H1 (cell line): ENCODE measurements around the gene ADPRS. TPM values are rescaled to one million over a fixed set of nuclear protein-coding genes. Genes with fewer than 3 reads are reported as not detected.

Experiments
- CTCF ChIA-PET: fragments of 300-600 bp; sonication (Branson Sonifier 250); formaldehyde crosslinking; loops from one replicate; lab custom pipeline; 2021; ENCODE audit not compliant: partially characterized antibody; lab: Charles Lee
- POLR2A ChIA-PET: fragments of 300-600 bp; sonication (Branson Sonifier 250); formaldehyde crosslinking; loops from one replicate; lab custom pipeline; 2021; ENCODE audit warnings: inconsistent platforms; ENCODE audit not compliant: partially characterized antibody; lab: Charles Lee
- DNase-seq, 2 experiments: peaks; one replicate each; pipeline versions ENCODE4 v3.0.0 to v3.0.0-alpha.2; 2010 to 2022; ENCODE audit warnings: low spot score in 2 of 2, low read depth in 1 of 2, mixed read lengths in 1 of 2
- FAIRE-seq: peaks from 2 replicates; lab custom pipeline; 2011; peaks lifted over from hg19 to GRCh38; lab: Jason Lieb, UNC
- H2AFZ ChIP-seq: 2 replicates; pipeline ENCODE4 v1.8.1; 2012; ENCODE audit warnings: low read length, inconsistent platforms
- H2AK5ac ChIP-seq: 2 replicates; pipeline ENCODE4 v1.6.1; 2013; ENCODE audit warnings: low read depth, low read length
- H2BK120ac ChIP-seq: replicated peaks from 2 replicates; pipeline ENCODE3; 2013; ENCODE audit warnings: low read depth, low read length, inconsistent platforms
- H2BK12ac ChIP-seq: 2 replicates; pipeline ENCODE4 v1.6.1; 2013; ENCODE audit warnings: low read depth, low read length
- H2BK15ac ChIP-seq: 2 replicates; pipeline ENCODE4 v1.6.1; 2013; ENCODE audit warnings: low read length
- H2BK20ac ChIP-seq: 2 replicates; pipeline ENCODE4 v1.6.1; 2013; ENCODE audit warnings: low read length
- H2BK5ac ChIP-seq: 2 replicates; pipeline ENCODE4 v1.6.1; 2013; ENCODE audit warnings: low read depth, low read length
- H3K14ac ChIP-seq: 2 replicates; pipeline ENCODE4 v1.6.1; 2013; ENCODE audit warnings: inconsistent platforms; ENCODE audit not compliant: insufficient read length
- H3K18ac ChIP-seq: 2 replicates; pipeline ENCODE4 v1.6.1; 2013; ENCODE audit warnings: low read length; ENCODE audit errors: extremely low read depth
- H3K23ac ChIP-seq: 2 replicates; pipeline ENCODE4 v1.6.1; 2013; ENCODE audit warnings: inconsistent platforms; ENCODE audit not compliant: insufficient read length
- H3K23me2 ChIP-seq: 2 replicates; pipeline ENCODE4 v1.6.1; 2013; ENCODE audit warnings: low read depth, low read length
- H3K27ac ChIP-seq: 2 replicates; pipeline ENCODE4 v1.6.1; 2011; ENCODE audit warnings: low read depth, low read length, inconsistent platforms
- H3K27me3 ChIP-seq, 4 experiments: replicated peaks in 1 of 4; 1 replicate in 1 of 4; 2 replicates in 3 of 4; pipeline versions ENCODE4 v1.6.1 to v1.8.1; 2011 to 2013; ENCODE audit warnings: low read length in 3 of 4, mild to moderate bottlenecking in 3 of 4, inconsistent platforms in 2 of 4, mixed read lengths in 2 of 4, moderate library complexity in 1 of 4; ENCODE audit not compliant: control insufficient read depth in 3 of 4, insufficient read depth in 3 of 4; ENCODE audit errors: extremely low read depth in 1 of 4
- H3K36me3 ChIP-seq, 4 experiments: 2 replicates each; pipeline versions ENCODE4 v1.6.1 to v1.8.1; 2011 to 2013; ENCODE audit warnings: mild to moderate bottlenecking in 4 of 4, low read length in 3 of 4, moderate library complexity in 2 of 4, control low read depth in 1 of 4, inconsistent platforms in 1 of 4; ENCODE audit not compliant: insufficient read depth in 4 of 4, control insufficient read depth in 2 of 4
- H3K4ac ChIP-seq: replicated peaks from 2 replicates; pipeline ENCODE3; 2013; ENCODE audit warnings: low read length, low read depth, mixed read lengths, inconsistent platforms; ENCODE audit not compliant: insufficient read length
- H3K4me1 ChIP-seq, 4 experiments: replicated peaks in 1 of 4; 1 replicate in 1 of 4; 2 replicates in 3 of 4; pipeline versions ENCODE4 v1.6.1 to v1.8.1; 2011 to 2013; ENCODE audit warnings: low read length in 3 of 4, inconsistent platforms in 2 of 4, mixed read lengths in 1 of 4; ENCODE audit not compliant: insufficient read depth in 4 of 4, control insufficient read depth in 3 of 4
- H3K4me2 ChIP-seq, 2 experiments: 2 replicates each; pipeline versions ENCODE4 v1.6.1 to v1.8.1; 2011 to 2013; ENCODE audit warnings: low read depth in 2 of 2, low read length in 2 of 2, control low read depth in 1 of 2, inconsistent platforms in 1 of 2, mild to moderate bottlenecking in 1 of 2; ENCODE audit not compliant: insufficient read depth in 1 of 2
- H3K4me3 ChIP-seq, 4 experiments: fragments of 200-600, 300-600 bp in 1 of 4; sonication (generic), shearing (Covaris generic), sonication (Bioruptor Twin) in 1 of 4; 2 replicates each; pipeline versions ENCODE4 v1.5.1 to v1.8.1; 2011 to 2016; ENCODE audit warnings: low read length in 4 of 4, low read depth in 3 of 4, control low read depth in 2 of 4, inconsistent platforms in 2 of 4, mild to moderate bottlenecking in 2 of 4, mixed read lengths in 1 of 4, moderate library complexity in 1 of 4; ENCODE audit not compliant: insufficient read depth in 2 of 4; ENCODE audit errors: extremely low read depth in 1 of 4
- H3K56ac ChIP-seq: replicated peaks from 2 replicates; pipeline ENCODE3; 2013; ENCODE audit warnings: low read depth, mild to moderate bottlenecking, mixed read lengths, low read length, inconsistent platforms; ENCODE audit not compliant: insufficient read length
- H3K79me1 ChIP-seq: 2 replicates; pipeline ENCODE4 v1.6.1; 2013; ENCODE audit warnings: low read depth, low read length, control low read depth
- H3K79me2 ChIP-seq, 2 experiments: 2 replicates each; pipeline versions ENCODE4 v1.6.1 to v1.8.1; 2012 to 2013; ENCODE audit warnings: low read length in 2 of 2, mild to moderate bottlenecking in 2 of 2, inconsistent platforms in 1 of 2; ENCODE audit not compliant: insufficient read depth in 2 of 2, control insufficient read depth in 1 of 2
- H3K9ac ChIP-seq, 4 experiments: replicated peaks in 1 of 4; 1 replicate in 1 of 4; 2 replicates in 3 of 4; pipeline versions ENCODE4 v1.6.1 to v1.8.1; 2011 to 2013; ENCODE audit warnings: low read depth in 3 of 4, low read length in 3 of 4, control low read depth in 2 of 4, mild to moderate bottlenecking in 2 of 4, moderate library complexity in 2 of 4, inconsistent platforms in 1 of 4; ENCODE audit errors: extremely low read depth in 1 of 4
- H3K9me3 ChIP-seq, 2 experiments: 2 replicates each; pipeline versions ENCODE4 v1.6.1 to v1.8.1; 2012 to 2013; ENCODE audit warnings: mild to moderate bottlenecking in 2 of 2, moderate library complexity in 2 of 2, control low read depth in 1 of 2, inconsistent platforms in 1 of 2, low read depth in 1 of 2, low read length in 1 of 2, mixed read lengths in 1 of 2; ENCODE audit not compliant: insufficient read depth in 2 of 2
- H4K20me1 ChIP-seq, 2 experiments: replicated peaks in 1 of 2; 2 replicates each; pipeline versions ENCODE3 to v1.8.1; 2011 to 2013; ENCODE audit warnings: inconsistent platforms in 2 of 2, low read length in 2 of 2, mild to moderate bottlenecking in 1 of 2; ENCODE audit not compliant: insufficient read depth in 2 of 2, control insufficient read depth in 1 of 2
- H4K5ac ChIP-seq: 2 replicates; pipeline ENCODE4 v1.6.1; 2013; ENCODE audit warnings: low read length, low read depth, mixed read lengths, inconsistent platforms; ENCODE audit not compliant: insufficient read length
- H4K8ac ChIP-seq: 2 replicates; pipeline ENCODE4 v1.8.0; 2013; ENCODE audit warnings: mild to moderate bottlenecking, moderate library complexity, low read length, inconsistent platforms; ENCODE audit not compliant: insufficient read depth; ENCODE audit errors: extremely low read depth
- H4K91ac ChIP-seq: replicated peaks from 2 replicates; pipeline ENCODE3; 2013; ENCODE audit warnings: low read length, mixed read lengths, inconsistent platforms; ENCODE audit not compliant: insufficient read length
- BCL11A ChIP-seq, 2 experiments: IDR thresholded peaks; one replicate each; pipeline ENCODE4 v1.6.1; 2011; ENCODE audit warnings: low read depth in 2 of 2, low read length in 2 of 2, mild to moderate bottlenecking in 2 of 2
- CHD2 ChIP-seq: IDR thresholded peaks from 2 replicates; pipeline ENCODE4 v1.6.1; 2012; ENCODE audit warnings: low read length, improper control_type of control experiment
- EP300 ChIP-seq, 2 experiments: IDR thresholded peaks; 1 replicate in 1 of 2; 2 replicates in 1 of 2; pipeline ENCODE4 v1.6.1; 2011 to 2012; ENCODE audit warnings: low read depth in 2 of 2, low read length in 2 of 2, mild to moderate bottlenecking in 2 of 2, borderline replicate concordance in 1 of 2, inconsistent platforms in 1 of 2, moderate library complexity in 1 of 2
- HDAC2 ChIP-seq, 2 experiments: fragments of 300-600 bp in 1 of 2; sonication (generic) in 1 of 2; IDR thresholded peaks; 2 replicates each; pipeline ENCODE4 v1.6.1; 2011 to 2012; ENCODE audit warnings: low read depth in 2 of 2, low read length in 2 of 2, mild to moderate bottlenecking in 2 of 2, moderate library complexity in 2 of 2, borderline replicate concordance in 1 of 2, inconsistent platforms in 1 of 2
- PHF8 ChIP-seq: fragments of 200-600 bp; sonication (generic); conservative IDR thresholded peaks from 2 replicates; pipeline ENCODE4 v1.7.1; 2012; ENCODE audit warnings: low read depth, mild to moderate bottlenecking, inconsistent platforms, low read length, moderate library complexity
- POU5F1 ChIP-seq: IDR thresholded peaks from 2 replicates; pipeline ENCODE4 v1.6.1; 2011; ENCODE audit warnings: low read depth, mild to moderate bottlenecking, low read length, moderate library complexity
- RFX5 ChIP-seq: IDR thresholded peaks from 2 replicates; pipeline ENCODE4 v1.6.1; 2011; ENCODE audit warnings: low read depth, low read length, improper control_type of control experiment, borderline replicate concordance
- TAF7 ChIP-seq: optimal IDR thresholded peaks from 2 replicates; pipeline ENCODE3; 2011; ENCODE audit warnings: low read depth, mild to moderate bottlenecking, inconsistent platforms, low read length, moderate library complexity, borderline replicate concordance
- polyA plus RNA-seq, 7 experiments: library from polyadenylated mRNA; depleted of rRNA in 3 of 7; stranded (reverse) in 5 of 7; unstranded in 2 of 7; fragments of >200 nt in 5 of 7; fragments of 200-250 nt in 2 of 7; gene quantifications; 1 replicate in 5 of 7; 2 replicates in 1 of 7; 4 replicates in 1 of 7; pipeline versions ENCODE4 v1.2.1 to v1.2.3, GENCODE V29; 2011 to 2013; ENCODE audit warnings: missing spikeins in 2 of 7, mixed read lengths in 2 of 7
- total RNA-seq: library from RNA; stranded (reverse); fragmentation: NEBNext Ultra II Directional; extraction: Animal tissue kit (Norgen Biotek cat#: 25700); gene quantifications from 2 replicates; pipeline ENCODE4 v1.2.1, GENCODE V29; 2021

The ADPRS gene
- total and polyA plus RNA-seq, 2 of the 8 experiments (the other 6 are each of a cell fraction or from before 2014, with no cell fraction given), result 22.9 to 38.1 TPM

DNA sequence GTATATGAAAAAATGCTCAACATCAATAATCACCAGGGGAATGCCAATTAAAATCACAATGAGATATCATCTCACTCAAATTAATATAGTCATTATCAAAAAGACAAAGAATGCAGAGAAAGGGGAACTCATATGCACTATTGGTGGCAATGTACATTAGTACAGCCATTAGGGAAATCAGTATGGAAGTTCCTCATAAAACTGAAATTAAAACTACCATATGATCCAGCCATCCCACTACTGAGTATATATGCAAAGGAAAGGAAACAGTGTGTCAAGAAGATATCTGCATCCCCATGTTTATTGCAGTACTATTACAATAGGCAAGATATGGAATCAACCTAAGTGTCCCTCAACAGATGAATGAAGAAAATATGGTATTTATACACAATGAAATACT, 36.9 kb upstream of the ADPRS start:
- H2BK20ac ChIP-seq, result no peak overlapping the region
- H3K4me1 ChIP-seq, result no peaks in the 10 kb centered on the region
- H3K4me2 ChIP-seq, result no peak overlapping the region
- CTCF ChIA-PET, result no interaction called here
- H3K14ac ChIP-seq, result no peak overlapping the region
- no peak overlapping the region for H3K4ac ChIP-seq
- no peaks in the 10 kb centered on the region for H3K79me2 ChIP-seq
- FAIRE-seq, result no peak
- H2BK15ac ChIP-seq, result no peak overlapping the region
- no peaks in the 10 kb centered on the region for H3K23me2 ChIP-seq
- no peak overlapping the region for H2AFZ ChIP-seq
- no peak overlapping the region for H3K56ac ChIP-seq
- no peak overlapping the region for H2BK12ac ChIP-seq
- H2BK5ac ChIP-seq, result no peak overlapping the region
- H2AK5ac ChIP-seq, result no peak overlapping the region
- H3K18ac ChIP-seq, result no peak overlapping the region
- no peak overlapping the region for H4K91ac ChIP-seq
- no peak overlapping the region for H3K4me3 ChIP-seq
- no peak overlapping the region for H3K9ac ChIP-seq
- no peaks in the 10 kb centered on the region for H3K27me3 ChIP-seq
- H3K9me3 ChIP-seq, result no peaks in the 10 kb centered on the region
- POLR2A ChIA-PET, result no interaction called here
- H3K27ac ChIP-seq, result no peak overlapping the region
- H3K79me1 ChIP-seq, result no peaks in the 10 kb centered on the region
- no peak overlapping the region for H4K5ac ChIP-seq
- DNase-seq, result no peak
- no peak overlapping the region for H2BK120ac ChIP-seq
- H4K8ac ChIP-seq, result no peak overlapping the region
- peaks cover 0 to 7% (median 1%) of the 10 kb centered on the region in 4 experiments; a peak in 1 of 8 replicates for H3K36me3 ChIP-seq
- no peaks in the 10 kb centered on the region for H4K20me1 ChIP-seq
- H3K23ac ChIP-seq, result no peak overlapping the region
- TF ChIP-seq TAF7 (no peak), POU5F1 (no peak), HDAC2 (IDR thresholded peaks at IDR 0.05; ENCODE audit: borderline replicate concordance in 1 of 2, low read depth in 2 of 2, low read length in 2 of 2) (no peak), EP300 (IDR thresholded peaks at IDR 0.05; ENCODE audit: borderline replicate concordance in 1 of 2, low read depth in 2 of 2, low read length in 2 of 2) (no peak), CHD2 (no peak), RFX5 (no peak), BCL11A (IDR thresholded peaks at IDR 0.05; ENCODE audit: low read depth in 2 of 2, low read length in 2 of 2) (no peak), PHF8 (no peak)
